NCI-H345 treated with DMSO at 0.1 percent for 48 hours (cell line): ENCODE measurements around the gene C1orf87.
A peak's percentile ranks its signal among the peaks of the same experiment; 100 is the strongest.

ENCODE experiments used
- DNase-seq: peaks from one replicate; lab custom pipeline; 2025; ENCODE audit not compliant: unreplicated experiment; lab: John Stamatoyannopoulos, UW

C1orf87 gene

GRCh38 chr1:60063561-60063960 is 10.0 kb downstream of the C1orf87 start:
- DNase-seq = no peak

DNA sequence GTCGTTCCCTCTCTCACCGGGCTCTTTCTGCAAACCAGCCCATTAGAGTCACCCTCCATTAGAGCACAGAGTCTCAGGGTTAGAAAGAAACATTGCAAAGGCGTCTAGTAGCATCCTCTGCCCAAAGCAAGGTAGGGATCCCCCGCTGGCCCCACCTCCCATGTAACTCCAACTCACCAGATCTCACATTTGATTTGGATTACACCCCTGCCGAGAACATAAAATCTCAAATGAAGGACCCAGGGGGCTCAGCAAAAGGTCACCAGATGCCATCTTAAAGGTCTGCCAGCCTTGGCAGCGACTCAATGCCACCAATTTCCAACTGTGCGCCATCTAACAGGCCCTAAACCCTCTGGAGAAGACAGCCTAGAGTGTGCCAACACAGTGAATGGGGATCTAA is 14.1 kb downstream of the C1orf87 start:
- peak; percentile 60 for DNase-seq

DNA sequence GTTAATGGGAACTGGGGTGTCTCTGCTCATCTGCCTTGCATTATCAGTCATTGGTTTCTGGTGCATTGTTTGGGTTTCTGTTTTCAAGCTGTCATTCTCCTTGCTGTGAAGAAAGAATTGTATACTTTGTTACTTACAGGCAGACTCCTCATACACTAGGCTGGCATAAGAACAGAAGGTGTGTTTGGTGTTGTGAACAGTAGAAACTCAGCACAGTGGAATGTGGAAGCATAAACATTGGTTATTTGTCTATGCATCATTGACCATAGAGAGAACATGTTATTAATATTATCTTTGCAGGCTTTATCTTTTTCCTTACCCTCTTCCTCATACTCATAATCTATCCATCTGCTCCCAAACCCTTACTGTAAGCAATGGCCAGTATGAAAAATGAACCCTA is 18.2 kb downstream of the C1orf87 start:
- no peak for DNase-seq

- no peak for DNase-seq
Observed at GRCh38 chr1:60054374-60054773, 19.2 kb downstream of the C1orf87 start.

GRCh38 chr1:60052601-60053000 is 21.0 kb downstream of the C1orf87 start:
- no peak for DNase-seq

- no peak for DNase-seq
Observed at GRCh38 chr1:60051191-60051590, 22.4 kb downstream of the C1orf87 start.

DNA sequence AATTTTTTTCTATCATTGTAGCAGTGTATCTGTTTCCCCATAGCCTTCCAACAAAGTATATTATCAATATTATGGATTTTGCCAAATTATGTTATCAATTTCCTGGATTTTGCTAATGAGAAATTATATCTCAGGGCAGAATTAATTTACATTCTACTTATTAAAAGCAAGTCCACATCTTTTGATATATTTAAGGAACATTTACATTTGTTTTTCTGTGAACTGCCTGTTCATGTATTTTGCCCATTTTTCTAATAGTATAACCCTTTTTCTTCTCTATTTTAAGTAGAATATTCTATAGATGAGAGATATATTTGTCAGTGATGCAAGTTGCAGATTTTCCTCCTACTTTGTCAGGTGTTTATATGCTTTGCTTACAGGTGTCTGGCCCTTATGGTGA is 24.4 kb downstream of the C1orf87 start:
- DNase-seq = no peak

- DNase-seq = no peak
Observed at GRCh38 chr1:60044881-60045280, 28.7 kb downstream of the C1orf87 start.

DNA sequence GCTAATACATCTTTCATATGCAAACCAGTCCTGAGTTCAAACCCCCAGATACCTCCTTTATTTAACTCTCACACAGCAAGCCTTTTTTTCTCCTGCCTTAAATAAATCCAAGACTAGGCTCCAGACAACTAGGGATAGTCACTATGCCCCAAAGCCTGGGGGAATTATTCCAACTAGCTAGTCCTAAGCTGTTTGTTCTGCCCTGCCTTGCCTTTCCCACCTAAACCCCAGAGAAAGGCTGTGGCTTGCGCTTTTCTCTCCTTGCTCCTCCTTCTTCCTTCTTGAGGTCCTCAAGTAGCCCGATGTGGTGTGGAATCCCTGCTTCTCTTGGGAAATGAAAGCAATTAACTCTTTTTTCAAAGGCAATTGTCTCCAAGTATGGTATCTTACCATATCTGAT is 31.8 kb downstream of the C1orf87 start:
- no peak for DNase-seq

GRCh38 chr1:60037669-60038068 is 35.9 kb downstream of the C1orf87 start:
- no peak for DNase-seq

DNA sequence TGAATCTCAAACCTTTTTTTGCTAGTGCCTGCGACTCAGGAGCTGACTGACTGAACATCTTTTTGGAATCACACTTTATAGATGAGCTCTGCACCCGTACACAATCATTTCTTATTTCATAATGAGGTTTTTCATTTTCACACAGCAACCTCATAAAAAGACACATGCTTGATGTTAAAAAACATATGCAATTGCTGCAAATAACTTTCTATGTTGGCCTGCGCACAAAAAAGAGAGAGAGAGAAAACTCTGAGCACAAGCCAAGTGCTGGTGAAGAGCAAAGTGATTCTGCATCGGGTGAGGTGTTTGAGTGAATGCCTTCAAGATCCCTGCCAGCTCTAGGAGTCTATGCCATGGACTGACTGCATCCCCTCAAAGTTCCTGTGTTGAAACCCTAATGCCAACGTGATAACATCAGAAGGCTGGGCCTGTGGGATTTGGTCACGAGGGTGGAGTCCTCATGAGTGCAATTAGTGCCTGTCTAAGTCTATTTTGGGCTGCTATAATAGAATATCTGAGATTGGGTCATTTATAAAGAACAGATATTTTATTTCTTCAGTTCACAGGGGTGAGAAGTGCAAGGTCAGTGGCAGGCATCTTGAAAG is 36.6 kb downstream of the C1orf87 start:
- no peak for DNase-seq

DNA sequence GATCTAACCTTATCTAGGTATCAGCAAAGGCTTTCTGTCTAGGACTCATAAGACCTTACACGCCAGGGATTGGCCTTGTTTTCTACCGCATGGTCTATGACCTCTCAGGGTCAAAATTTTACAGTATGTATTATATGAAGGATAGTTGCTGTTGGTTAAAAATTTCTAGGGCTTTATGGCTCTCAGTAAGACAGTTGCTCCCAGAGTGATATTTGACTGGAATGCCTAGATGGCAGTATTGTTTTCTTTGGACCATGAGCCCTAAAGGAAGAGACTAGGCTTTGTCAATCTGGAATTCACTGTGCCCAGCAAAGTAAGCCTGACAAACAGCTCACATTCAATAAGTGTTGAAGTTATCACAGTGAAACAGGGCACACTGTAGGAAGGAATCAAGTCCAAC is 37.6 kb downstream of the C1orf87 start:
- DNase-seq = no peak

DNA sequence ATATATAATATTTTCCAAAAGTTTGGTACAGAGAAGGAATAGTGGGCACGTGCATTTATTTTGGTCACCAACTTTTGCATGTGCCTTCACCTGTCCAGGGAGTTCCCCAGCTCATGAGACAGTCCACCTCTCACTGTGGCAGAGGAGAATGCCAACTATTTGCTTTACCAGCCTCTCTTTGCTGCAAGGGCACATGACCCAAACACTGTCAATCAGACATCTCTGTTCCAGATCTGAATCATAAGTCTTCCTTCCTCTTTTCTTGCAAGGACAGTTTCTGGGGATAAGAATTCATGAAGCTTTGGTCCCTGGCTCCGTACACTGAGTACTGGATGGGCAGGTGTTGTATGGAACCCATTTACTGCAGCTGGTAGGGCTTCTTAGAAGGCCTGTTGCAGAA is 38.6 kb downstream of the C1orf87 start:
- no peak for DNase-seq

- DNase-seq = no peak
Observed at GRCh38 chr1:60033066-60033465, 40.5 kb downstream of the C1orf87 start.

DNA sequence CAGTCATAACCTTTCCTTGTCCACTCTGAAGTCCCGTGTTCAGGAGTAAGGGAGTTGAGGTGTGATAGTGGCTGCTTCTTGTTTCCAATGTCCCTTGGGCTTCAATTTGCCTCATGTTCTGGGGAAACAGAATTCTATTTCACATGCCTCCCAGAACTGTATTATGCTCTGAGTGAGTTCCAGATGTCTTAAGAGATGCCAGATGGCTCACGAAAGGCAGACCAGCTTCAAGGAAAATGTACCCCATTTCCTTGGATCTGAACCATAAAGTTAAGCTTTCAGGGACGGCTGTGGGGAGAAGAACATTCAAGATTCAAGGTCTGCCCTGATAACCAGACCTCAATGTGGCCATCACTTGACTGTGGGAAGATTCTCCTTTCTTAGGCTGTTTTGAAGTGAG is 42.4 kb downstream of the C1orf87 start:
- no peak for DNase-seq

DNA sequence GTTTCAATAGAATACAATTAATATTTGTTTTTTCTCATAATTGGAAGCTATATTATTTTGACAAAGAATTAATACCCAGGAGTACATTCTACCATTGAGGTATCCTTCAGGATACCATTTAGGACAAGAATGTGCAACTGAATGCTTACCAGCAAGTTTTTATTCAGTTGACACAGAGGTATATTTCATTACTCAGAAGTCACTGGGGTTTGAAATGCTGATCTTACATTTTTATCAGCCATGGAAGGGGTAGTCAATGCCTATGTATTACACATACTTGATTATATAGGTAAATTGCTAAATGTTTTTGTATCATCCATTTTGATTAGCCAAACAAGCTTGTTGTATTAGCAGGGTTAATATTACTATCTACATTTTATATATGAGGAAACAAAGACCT is 48.0 kb downstream of the C1orf87 start:
- DNase-seq = no peak

DNA sequence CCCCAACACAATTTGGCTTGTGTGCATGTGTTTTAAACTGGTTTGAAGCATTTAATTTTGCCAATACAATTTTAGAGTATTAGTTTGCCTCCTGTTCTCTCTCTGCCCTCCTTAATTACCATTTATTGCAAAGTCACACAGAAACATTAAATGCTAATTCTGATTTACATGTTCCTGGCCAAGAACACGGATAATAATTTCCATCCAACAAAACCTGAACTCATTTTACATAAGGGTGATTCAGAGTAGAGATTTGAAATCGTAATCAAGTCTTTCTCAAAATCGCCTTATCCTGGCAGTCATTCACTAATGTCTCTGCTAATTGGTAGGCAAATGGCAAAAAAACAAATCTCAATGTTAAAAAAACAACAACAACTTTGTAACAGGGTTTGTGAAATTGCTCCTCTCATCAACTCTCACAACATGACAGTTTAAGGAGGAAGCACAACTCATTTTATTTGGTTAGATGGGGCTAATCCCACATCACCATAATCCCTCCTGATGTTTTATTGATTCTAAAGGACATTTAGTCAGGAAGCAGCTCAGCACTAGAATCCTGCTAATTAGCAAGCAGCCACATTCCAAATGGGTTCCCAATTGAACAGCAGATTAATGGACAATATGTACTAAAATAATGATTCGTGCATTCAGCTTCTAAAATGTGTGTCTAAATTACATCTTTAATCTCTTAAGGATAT is 55.9 kb downstream of the C1orf87 start:
- no peak for DNase-seq

- DNase-seq = no peak
Observed at GRCh38 chr1:60010690-60011089, 62.9 kb downstream of the C1orf87 start.

GRCh38 chr1:60008500-60008899 is 65.1 kb downstream of the C1orf87 start:
- no peak for DNase-seq

DNA sequence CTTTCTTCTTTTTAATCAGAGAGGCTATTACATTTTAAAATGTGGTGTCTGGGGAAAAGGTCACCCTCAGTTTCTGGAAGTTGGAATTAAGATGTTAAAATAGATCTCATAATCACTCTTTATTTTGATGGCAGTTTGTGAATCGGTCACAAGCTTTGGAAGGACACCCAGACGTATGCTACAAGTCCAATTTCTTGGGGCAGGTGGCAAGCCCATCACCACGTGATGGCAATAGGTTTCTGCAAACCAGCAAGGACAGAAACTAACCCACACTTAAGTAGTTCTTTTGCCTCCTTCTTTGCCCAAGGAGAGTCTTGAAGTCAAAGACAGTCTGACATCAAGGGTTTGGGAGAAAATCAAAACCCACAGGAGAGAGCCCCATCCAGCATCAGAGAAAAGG is 72.9 kb downstream of the C1orf87 start:
- no peak for DNase-seq

GRCh38 chr1:59999746-60000145 is 73.8 kb downstream of the C1orf87 start:
- DNase-seq = no peak

- DNase-seq = no peak
Observed at GRCh38 chr1:59999006-59999405, 74.6 kb downstream of the C1orf87 start.

DNA sequence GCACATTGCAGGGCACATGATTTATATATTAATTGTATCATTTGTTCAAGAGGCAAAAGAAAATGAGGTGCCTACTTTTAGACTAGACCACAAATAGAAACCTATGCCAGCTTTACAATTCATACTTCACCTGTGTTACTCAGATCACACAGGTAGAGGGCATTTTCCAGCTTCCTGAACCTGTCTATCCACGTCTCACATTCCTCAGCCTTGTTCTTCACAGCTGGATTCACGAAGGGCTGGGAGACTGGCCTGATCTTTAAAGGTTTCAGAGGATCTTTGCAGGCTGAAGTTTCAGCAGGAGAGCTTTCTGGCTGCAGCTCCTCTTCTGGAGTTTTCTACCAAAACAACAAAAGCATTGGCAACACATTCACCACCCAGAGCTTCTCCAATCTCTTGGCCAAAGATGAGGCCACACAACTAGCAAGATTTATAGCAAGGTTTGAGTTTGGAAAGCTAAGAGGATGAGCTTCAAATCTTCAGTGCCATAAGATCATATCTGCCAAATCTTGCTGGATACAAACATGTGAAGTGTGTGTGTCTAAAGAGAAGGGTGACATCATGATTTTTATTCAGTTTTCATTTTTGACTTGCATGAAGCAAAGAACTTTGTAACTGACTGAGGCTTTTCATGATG is 76.0 kb downstream of the C1orf87 start:
- no peak for DNase-seq
